Retina (tissue), 1 donor: ENCODE measurements around the gene FRK.

ENCODE experiments used
- DNase-seq: peaks from one replicate; pipeline ENCODE4 v3.0.0-alpha.2; 2016

FRK gene

DNA sequence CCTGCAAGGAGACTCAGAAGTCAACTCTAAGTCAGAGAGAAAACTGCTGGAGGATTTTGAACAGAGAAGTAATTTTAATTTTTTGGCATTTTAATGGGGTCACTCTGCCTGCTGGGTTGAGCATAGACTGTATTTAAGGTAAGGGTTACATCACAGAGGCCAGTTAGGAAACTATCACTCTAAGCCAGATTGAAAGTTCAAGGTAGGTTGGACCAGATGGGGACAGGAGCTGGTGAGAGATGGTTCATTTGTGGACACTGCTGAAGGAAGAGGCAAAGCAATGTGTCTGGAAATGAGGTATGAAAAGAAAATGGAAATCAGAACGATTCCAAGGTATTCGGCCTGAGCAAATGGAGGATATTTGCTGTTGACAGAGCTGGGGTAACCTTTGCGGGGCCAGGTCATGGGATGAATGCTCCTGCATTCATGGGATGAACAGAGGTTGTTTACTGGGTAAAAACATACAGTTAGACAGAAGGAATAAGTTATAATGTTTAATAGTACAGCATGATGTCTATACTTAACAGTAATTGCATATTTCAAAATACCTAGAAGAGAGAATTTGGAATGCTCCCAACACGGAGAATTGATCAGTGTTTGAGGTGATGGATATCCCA, 26.9 kb downstream of the FRK start:
- DNase-seq = no peak

DNA sequence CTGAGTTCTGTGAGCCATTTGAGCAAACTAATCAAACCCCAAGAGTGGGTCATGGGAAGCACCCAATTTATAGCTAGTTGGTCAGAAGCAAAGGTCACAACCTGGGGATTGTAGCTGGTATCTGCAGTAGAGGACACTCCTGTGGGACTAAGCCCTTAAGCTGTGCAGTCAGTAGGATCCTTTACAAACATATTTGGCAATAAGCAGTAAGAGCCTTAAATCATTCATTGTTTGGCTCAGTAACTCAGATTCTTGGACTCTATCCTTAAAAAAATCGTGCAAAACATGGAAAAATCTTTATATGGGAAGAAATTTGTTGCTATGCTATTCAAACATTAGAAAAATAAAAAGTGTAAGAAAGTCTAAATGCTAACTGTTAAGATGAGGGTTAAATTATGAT, 29.9 kb downstream of the FRK start:
- DNase-seq = no peak

DNA sequence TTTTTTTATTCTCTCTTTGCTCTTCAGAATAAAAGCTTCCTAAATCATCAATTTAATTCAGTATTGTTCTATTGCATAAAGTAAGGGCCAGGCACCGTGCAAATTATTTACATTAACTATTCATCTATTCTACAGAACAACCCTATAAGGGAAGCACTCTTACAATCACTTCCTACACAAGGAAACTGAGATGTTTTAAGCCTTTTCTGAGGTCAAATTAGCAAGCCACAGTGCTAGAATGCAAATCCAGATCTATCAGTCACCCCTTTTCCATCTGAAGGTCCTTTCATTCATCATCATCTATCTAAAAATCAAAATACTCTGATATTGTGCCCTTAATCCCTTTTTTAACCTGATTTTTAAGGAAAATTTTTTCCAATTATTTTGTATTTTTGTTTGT, 31.2 kb downstream of the FRK start:
- no peak for DNase-seq

- DNase-seq = no peak
Observed at GRCh38 chr6:116028233-116028632, 32.5 kb downstream of the FRK start.

- no peak for DNase-seq
Observed at GRCh38 chr6:116027801-116028200, 32.9 kb downstream of the FRK start.

GRCh38 chr6:116025405-116025804, 35.3 kb downstream of the FRK start:
- DNase-seq = no peak

DNA sequence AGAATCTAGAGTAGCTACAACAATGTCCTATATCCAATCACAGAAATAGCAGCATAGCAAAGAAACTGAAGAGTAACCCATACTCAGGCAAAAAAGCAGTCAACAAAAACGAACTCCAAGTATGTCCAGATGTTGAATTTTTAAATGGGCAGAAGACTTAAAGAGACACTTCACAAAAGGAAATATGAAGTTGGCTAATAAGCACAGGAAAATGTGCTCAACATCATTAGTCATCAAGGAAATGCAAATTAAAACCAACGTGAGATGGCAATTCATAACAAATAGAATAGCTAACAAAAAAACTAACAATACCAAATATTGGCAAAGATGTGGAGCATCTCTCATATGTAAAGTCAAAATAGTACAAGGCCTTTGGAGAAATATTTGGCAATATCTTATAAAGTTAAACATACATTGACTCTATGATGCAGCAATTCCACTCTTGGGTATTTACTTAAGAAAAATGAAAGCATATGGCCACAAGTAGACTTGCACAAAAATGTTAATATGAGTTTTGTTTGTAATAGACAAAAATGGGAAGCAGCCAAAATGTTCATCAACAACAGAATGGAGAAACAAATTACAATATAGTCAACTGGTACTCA, 37.7 kb downstream of the FRK start:
- no peak for DNase-seq

DNA sequence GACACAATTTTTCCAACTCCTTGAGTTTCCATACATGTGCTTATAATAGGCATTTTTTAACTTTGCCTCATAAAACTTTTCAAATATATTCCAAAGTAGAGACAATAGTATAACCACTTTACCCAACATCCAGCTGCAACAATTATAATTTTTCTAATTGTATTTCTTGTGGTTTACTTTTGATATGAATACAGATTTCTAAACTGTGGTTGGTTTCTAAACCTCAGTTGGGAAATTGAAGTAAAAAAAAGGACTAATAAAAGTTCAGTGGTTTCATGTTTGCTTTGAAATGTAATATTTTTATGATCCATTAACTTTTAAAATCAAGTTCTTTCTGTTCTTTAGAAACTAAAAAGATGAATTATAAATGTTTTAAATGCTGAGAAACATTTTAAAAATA, 40.0 kb downstream of the FRK start:
- no peak for DNase-seq

- no peak for DNase-seq
Observed at GRCh38 chr6:116019428-116019827, 41.3 kb downstream of the FRK start.

DNA sequence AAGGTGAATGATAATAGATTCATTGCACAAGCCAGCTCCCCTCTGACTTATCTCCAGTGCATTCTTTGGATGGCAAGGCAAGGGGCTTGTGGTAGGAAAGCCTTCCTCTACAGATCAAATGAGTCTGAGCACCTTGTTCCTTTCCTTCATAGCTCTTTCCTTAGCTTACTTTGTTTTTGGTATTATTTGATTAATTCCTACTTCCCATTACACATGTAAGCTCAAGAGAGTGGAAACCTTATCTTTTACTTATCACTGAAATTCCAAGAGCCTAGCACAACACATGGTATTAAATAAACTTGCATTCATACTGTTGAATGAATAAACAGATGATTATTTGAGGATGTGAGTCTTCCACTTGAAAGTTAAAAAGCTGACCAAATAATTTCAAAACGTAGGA, 41.7 kb downstream of the FRK start:
- DNase-seq = no peak

- DNase-seq = no peak
Observed at GRCh38 chr6:116017546-116018295, 43.0 kb downstream of the FRK start.

- DNase-seq = no peak
Observed at GRCh38 chr6:116016846-116017545, 43.7 kb downstream of the FRK start.

GRCh38 chr6:116015983-116016382, 44.7 kb downstream of the FRK start:
- no peak for DNase-seq

- DNase-seq = no peak
Observed at GRCh38 chr6:116015561-116015960, 45.1 kb downstream of the FRK start.

DNA sequence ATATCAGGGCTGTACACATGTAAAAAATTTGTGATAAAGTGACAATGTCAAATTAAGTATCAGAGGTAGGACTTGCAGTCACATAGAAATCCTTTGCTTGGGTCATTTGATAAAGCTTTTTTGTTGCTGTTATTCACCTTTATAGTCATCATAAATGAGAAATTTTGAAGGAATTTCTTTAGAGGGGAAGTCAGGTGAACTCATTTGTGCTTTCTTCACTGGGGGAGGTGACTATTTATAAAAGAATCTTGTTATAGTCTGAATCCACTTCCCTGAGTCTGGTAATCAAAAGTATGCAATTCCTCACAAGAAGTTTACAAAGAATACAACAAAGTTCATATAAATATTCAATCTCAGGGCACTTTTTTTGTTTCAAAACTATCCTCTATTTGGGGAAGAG, 47.7 kb downstream of the FRK start:
- DNase-seq = no peak

- no peak for DNase-seq
Observed at GRCh38 chr6:116012471-116012949, 48.2 kb downstream of the FRK start.

DNA sequence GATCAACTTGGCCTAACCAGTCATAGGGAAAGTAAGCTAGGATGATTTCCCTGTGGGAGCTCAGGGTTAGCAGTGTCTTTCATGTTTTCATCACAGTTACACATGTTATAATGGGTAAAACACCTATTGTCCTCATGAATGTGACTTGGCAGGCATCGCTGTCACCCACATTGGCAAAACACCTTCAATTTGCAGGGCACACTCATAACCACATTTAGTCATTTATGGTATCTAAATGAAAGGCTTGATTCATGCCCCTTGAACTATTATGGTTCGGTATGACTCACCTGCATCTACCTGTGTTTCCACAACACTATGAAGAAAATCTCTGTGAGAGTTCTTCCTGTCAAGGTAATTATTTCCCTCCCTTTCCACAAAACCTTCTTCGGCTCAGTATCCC, 49.2 kb downstream of the FRK start:
- DNase-seq = no peak

GRCh38 chr6:116010790-116011401, 49.8 kb downstream of the FRK start:
- peak; percentile 49 for DNase-seq

DNA sequence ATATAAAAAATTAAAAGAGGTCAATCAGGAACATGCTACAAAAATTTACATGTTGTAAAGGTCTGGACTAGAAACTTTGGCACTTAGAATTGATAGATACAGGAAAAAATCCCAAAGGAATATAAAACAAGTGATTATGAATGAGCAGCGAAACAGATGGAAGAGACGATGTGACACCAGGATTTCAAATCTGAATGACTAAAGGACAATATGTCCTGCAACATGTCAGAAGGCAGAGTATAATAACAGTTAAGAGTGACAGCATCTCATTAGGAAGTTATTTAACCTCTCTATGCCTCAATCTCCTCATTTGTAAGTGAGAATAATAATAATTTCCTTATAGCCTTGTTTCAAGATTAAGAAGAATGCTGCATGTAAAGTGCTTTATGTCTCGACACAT, 50.3 kb downstream of the FRK start:
- no peak for DNase-seq

- DNase-seq = peak; percentile 64
Observed at GRCh38 chr6:116008470-116009243, 52.0 kb downstream of the FRK start.

DNA sequence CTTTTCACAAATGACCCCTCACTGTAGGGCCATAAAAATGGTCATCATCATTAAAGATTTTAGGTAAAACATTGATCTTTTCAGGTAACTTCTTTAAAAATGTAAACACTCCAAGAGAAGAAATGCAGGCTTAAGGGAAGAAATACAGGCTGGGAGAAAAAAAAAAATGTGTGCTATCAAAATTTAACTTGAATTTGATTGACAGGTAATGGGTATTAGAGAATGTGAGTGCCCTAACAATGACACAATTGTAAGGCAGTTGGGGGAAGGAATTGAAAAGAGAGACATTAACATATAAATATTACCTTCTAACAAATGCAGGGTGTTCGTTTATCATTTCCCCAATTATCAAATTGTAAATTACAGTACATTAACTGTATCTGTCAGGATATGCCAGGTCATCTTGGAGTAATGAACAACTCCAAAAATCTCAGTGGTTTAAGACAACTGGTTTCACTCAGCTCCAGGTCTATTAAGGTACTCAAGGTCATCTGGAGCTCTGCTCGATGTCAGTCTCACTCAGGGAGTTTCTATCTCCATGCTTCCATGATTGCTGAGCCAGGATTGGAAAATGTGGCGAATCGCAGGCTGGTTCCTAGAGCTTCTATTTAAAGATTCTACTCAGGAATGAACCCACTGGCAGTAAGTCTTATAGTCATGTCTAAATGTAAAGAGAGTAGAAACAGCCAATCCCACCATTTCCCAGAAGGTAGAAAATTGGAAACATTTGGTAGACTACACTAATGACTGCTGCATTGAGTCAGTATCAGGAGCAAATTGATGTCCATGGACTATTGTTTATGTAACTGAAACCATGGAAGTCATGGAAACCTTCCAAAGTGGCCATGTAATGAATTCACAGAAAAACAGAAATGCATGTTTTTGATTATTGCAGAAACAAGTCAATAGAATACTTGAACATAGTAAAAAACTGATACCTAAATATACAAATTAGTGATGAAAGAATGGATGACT, 55.6 kb downstream of the FRK start:
- no peak for DNase-seq
